Measurements from ENCODE around the gene SLC22A24. TPM values are rescaled to one million over a fixed set of nuclear protein-coding genes. Genes with fewer than 3 reads are reported as not detected.

The SLC22A24 gene
- total and polyA plus RNA-seq, 2 of the 13 experiments (the other 11 are each of a cell fraction or from before 2014, with no cell fraction given): not detected

GRCh38 chr11:63099555-63099954 is 44.5 kb downstream of the SLC22A24 start:
- Histone ChIP-seq H3K36me3 (replicated peaks in 1 of 2; ENCODE audit: control insufficient read depth in 1 of 2, insufficient read depth in 2 of 2, low read length in 2 of 2) (no peaks in the 10 kb centered on the region), H3K9me3 (ENCODE audit: low read length) (peaks cover 17% of the 10 kb centered on the region), H3K4me3 (replicated peaks in 1 of 3; ENCODE audit: insufficient read depth in 1 of 3, low read depth in 2 of 3, low read length in 3 of 3) (no peak overlapping the region), H3K79me2 (ENCODE audit: insufficient read depth, low read length) (no peaks in the 10 kb centered on the region), H3K4me1 (ENCODE audit: insufficient read depth, low read length) (no peaks in the 10 kb centered on the region), H3K9ac (ENCODE audit: insufficient read depth, low read depth, low read length) (no peak overlapping the region), H4K20me1 (ENCODE audit: insufficient read depth, low read length) (no peaks in the 10 kb centered on the region), H3K27ac (ENCODE audit: extremely low read length, insufficient read depth, low read length) (no peak overlapping the region), H3K4me2 (ENCODE audit: low read depth, low read length) (no peak overlapping the region), H3K27me3 (ENCODE audit: control insufficient read depth in 1 of 2, insufficient read depth in 2 of 2, low read length in 2 of 2) (no peaks in the 10 kb centered on the region), H2AFZ (ENCODE audit: low read length) (no peak overlapping the region)
- intact Hi-C loops (cut with micrococcal nuclease; ENCODE audit: unreplicated experiment) (no loop called here), in situ Hi-C loops (cut with HindIII; ENCODE audit: extremely low pct_ligation_motif_present, low pct_unique_long_range_greater_than_20kb) (no loop called here)
- ATAC-seq (no peak), FAIRE-seq (no peak), DNase-seq (ENCODE audit: low spot score) (no peak)
- POLR2A ChIA-PET: no interaction called here
- 6% methylated on average over 3 of the region's 3 CpGs for WGBS (ENCODE audit: low lambda C conversion rate)
- CTCF ChIA-PET (ENCODE audit: low intra/inter-chr PET ratio, low total read pairs): no interaction called here
- BruUV-seq (replicated peaks): no TSS peak
- no peak for TF ChIP-seq MAFK (conservative IDR thresholded peaks at IDR 0.05 in 1 of 2, IDR thresholded peaks at IDR 0.05 in 1 of 2; ENCODE audit: low read length in 2 of 2)
- TF ChIP-seq, protein P1, sequence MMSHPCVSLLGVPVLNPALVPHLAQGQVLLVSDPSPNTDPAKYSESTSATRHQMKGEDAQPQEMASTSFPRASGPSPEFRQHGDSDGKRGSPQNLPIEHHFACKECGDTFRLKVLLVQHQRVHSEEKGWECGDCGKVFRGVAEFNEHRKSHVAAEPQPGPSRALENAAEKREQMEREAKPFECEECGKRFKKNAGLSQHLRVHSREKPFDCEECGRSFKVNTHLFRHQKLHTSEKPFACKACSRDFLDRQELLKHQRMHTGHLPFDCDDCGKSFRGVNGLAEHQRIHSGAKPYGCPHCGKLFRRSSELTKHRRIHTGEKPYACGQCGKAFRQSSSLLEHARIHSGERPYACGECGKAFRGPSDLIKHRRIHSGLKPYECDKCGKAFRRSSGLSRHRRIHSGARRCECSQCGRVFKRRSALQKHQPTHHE (CRISPR knock-in tag; IDR thresholded peaks at IDR 0.05; ENCODE audit: borderline replicate concordance): no peak
- no peak for TF ChIP-seq ZNF646 (CRISPR knock-in tag; IDR thresholded peaks at IDR 0.05)
- TF ChIP-seq NFE2 (CRISPR knock-in tag; IDR thresholded peaks at IDR 0.05): no peak
- no peak for TF ChIP-seq ZNF510 (CRISPR knock-in tag; IDR thresholded peaks at IDR 0.05; ENCODE audit: low read depth)
- TF ChIP-seq FOXP4 (CRISPR knock-in tag; IDR thresholded peaks at IDR 0.05): no peak
- TF ChIP-seq SCMH1 (CRISPR knock-in tag; IDR thresholded peaks at IDR 0.05; ENCODE audit: borderline replicate concordance): no peak
- TF ChIP-seq, protein P2, sequence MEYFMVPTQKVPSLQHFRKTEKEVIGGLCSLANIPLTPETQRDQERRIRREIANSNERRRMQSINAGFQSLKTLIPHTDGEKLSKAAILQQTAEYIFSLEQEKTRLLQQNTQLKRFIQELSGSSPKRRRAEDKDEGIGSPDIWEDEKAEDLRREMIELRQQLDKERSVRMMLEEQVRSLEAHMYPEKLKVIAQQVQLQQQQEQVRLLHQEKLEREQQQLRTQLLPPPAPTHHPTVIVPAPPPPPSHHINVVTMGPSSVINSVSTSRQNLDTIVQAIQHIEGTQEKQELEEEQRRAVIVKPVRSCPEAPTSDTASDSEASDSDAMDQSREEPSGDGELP (IDR thresholded peaks at IDR 0.05; ENCODE audit: borderline replicate concordance, low read depth): no peak
- no peak for TF ChIP-seq CSRNP2 (CRISPR knock-in tag; conservative IDR thresholded peaks at IDR 0.05; ENCODE audit: low read depth)
- TF ChIP-seq KLF9 (CRISPR knock-in tag; IDR thresholded peaks at IDR 0.05; ENCODE audit: low read depth): no peak
- no peak for TF ChIP-seq ZNF614 (CRISPR knock-in tag; IDR thresholded peaks at IDR 0.05; ENCODE audit: borderline replicate concordance)
